Stimulated activated CD4-positive, alpha-beta T cell treated with anti-CD3 and anti-CD28 coated beads, Interleukin-4, amount 100 ng/mL, for 24 hours (primary cell): ENCODE data around the gene RNF113B.

Experiments used
- DNase-seq: peaks from one replicate; pipeline ENCODE4 v3.0.0-alpha.2; 2020

The RNF113B gene

GRCh38 chr13:98203646-98204326, 26.7 kb upstream of the RNF113B start:
- no peak for DNase-seq

- DNase-seq, result no peak
Observed at GRCh38 chr13:98201984-98202383, 24.9 kb upstream of the RNF113B start.

DNA sequence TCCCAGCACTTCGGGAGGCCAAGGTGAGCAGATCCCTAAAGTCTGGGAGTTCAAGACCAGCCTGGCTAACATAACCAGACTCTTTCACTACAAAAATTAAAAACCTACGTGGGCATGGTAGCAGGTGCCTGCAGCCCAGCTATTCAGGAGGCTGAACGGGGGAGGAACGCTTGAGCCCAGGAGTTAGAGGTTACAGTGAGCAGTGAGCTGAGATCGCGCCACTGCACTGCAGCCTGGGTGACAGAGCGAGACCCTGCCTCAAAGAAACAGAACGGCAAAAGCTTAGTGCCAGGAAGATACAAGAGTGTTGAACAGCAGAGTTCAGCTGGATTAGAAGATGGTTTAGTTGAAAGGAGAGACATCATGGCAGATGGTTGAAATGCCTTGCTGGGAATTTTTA, 24.1 kb upstream of the RNF113B start:
- no peak for DNase-seq

DNA sequence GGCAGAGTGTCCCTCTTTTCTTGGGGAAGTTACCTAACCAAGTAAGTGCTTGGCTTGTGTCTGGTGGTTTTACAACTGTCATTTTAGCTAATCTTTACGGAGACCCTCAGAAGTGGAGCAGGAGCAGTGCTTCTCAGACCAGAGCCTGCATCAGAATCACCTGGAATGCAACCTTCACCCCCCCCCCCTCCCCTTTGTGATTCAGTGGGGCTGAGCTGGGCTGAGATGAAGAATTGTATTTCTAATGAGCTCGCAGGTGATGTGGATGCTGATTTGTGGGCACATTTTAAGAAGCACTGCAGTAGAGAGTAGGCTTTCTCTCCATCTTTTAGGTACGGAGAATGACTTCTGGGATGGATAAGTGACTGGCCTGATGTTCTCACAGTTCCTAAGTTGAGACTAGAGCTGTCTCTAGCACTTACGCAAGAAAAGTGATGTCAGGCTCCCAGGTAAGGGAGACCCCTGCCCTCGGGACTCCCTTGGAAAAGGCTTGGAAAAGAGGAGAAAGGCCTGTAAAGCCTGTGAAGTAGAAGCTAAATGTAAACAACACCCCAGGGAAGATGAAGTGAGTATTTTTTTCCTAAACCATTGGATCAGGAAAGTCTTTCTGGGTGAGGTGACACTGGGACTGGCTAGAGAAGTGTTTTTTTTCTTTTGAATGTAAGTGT, 23.3 kb upstream of the RNF113B start:
- DNase-seq, result no peak

DNA sequence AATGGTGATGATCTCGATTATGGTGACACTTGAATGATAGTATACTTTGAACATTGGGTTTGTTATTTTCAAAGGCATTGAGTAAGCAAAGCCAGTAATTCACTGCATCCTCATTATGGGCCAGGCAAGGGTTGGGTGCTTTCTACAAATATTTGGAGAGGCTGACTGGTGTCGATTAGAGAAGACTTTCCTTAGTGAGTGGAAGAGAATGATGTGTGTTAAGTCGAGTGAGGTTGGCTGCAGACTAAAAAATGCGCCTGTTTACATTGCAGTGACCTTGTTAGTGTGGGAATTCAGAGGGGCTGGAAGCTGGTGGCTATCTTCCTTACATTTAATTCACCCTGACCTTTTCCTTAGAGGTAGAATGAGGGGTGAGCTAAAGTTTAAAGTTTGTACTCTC, 22.4 kb upstream of the RNF113B start:
- no peak for DNase-seq

GRCh38 chr13:98198683-98199082, 21.6 kb upstream of the RNF113B start:
- DNase-seq, result no peak

- no peak for DNase-seq
Observed at GRCh38 chr13:98195054-98195791, 18.2 kb upstream of the RNF113B start.

DNA sequence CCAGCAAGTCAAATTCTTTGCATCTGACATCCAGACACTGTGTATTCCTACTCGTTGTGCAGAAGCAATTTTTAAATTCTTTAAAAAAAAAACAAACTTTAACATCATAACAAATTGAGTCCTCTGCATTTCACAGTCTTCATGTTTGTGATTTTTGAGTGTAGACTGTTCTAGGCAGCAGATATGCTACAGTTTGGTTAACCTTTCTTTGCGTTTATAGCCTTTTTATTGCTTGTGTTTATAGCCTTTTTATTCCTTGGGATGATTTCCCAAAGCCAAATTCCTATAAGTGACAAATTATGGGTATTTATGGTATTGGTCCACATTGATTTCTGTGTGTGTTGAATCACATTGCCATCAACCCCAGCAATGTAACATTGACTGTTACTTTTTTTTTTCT, 14.9 kb upstream of the RNF113B start:
- no peak for DNase-seq

DNA sequence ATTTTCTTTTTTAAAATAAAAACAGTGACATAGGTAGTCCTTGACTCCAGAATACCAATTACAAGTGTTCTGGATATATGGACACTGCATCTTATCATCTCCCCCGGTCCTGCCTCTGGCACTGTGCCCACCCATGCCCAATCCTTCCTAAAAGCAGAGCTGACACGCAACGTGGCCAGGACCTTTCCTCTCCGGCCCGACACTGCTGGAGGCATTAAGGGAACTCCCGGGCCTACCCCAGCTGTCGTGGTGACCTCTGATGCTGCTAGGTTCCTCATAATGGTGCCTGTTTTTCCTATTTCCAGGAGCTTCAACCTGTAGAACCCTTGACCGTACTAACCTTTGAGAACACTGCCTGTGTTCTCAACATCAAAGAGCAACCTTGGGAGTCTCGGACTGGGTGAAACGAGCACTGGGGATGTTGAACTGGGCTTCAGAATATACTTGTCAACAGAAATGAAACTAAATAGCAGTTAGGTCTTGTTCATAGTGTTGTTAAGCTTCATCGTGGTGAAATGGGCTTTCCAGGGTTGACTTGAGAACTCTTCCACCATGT, 13.9 kb upstream of the RNF113B start:
- DNase-seq, result no peak

DNA sequence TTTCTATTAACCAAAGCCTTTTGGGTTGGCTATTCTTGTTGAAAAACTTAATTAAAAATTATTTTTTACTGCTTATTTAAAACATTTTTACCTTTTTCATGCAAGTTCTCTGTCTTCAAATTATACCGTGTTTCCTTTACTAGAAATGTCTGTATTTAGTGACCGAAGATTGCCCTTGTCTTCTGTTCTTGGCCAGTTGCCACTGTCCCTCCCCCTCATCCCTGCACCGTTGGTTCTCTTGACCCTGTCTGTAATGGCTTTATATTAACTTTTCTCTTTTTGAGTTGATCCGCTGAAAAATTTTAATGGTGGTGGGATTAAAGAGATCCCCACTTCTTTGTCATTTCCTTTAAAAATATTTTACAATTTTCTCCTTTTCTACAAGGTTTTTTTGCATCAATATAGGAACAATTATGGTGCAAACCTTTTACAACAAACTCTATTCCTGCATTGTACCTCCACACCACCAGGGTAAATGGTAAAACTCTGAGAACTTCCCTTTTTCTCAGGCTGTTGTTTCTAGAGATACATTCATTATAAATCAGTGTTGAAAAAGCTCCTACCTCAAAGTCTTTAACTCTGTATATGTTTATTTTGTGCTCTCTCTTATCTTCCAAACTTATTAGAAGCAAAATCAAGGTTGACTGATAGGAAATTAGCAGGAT, 12.9 kb upstream of the RNF113B start:
- DNase-seq, result no peak

DNA sequence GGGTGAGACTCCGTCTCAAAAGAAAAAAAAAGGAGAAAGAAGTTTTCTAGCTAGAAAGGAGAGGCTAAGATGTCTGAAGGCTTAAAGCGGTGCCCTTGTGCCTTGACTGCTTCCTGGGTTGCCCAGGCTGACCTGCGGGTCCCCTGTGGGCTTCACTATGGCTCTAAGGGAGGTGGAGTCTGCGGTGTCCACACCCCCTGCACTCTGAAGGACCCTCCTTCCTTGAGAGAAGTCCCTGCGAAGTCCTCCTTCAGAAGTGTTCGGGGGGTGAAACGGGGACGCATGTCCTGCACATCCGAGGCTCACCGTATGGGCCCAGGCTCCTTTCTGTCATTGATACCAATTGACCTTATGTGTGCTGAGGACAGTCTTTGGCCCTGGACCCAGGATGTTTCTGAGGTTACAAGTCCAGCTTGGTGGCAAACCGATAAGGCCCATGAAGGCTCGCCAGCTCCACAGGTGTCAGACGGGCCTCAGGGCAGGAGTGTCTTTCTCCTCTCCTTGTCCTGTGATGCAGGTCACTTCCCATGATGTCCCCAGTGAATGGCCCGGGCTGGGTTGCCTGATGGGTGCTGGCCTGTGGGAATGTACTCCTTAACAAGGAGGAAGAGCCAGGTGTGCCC, 11.6 kb upstream of the RNF113B start:
- no peak for DNase-seq

GRCh38 chr13:98187965-98188261, 10.8 kb upstream of the RNF113B start:
- no peak for DNase-seq

GRCh38 chr13:98187155-98187964, 10.3 kb upstream of the RNF113B start:
- no peak for DNase-seq

- DNase-seq, result no peak
Observed at GRCh38 chr13:98184792-98185191, 7.7 kb upstream of the RNF113B start.

DNA sequence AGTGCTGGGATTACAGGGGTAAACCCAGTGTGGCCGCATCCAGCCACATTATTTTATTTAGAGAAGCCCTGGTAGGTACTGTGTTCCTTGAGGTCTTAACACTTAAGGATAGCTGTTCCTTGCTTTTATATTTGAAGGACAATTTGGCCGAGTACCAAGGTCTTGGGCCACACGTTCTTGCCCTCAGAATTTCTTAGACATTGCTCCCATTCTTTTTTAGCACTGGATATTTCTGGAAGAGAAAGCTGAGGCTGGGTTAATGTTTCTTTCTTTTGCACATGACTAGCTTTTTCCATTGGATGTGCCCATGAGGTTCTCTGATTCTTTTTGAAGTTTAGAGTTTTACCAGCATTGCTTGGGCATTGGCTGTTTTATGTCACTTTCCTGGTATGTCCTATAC, 5.5 kb upstream of the RNF113B start:
- no peak for DNase-seq

DNA sequence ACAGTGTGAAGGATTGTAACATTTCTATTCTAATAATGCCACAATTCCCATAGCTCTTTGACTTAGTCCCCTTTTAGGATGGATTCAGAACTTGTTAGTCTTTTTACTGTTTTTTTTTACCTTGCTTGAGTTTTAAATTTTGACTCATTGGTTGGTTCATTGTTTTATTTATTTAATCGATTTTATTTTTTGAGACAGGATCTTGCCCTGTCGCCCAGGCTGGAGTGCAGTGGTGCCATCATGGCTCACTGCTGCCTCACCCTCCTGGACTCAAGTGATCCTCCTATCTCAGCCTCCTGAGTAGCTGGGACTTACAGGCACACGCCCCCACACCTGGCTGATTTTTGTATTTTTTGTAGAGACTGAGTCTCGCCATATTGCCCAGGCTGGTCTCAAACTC, 5.1 kb upstream of the RNF113B start:
- no peak for DNase-seq

- no peak for DNase-seq
Observed at GRCh38 chr13:98181111-98181815, 4.2 kb upstream of the RNF113B start.

DNA sequence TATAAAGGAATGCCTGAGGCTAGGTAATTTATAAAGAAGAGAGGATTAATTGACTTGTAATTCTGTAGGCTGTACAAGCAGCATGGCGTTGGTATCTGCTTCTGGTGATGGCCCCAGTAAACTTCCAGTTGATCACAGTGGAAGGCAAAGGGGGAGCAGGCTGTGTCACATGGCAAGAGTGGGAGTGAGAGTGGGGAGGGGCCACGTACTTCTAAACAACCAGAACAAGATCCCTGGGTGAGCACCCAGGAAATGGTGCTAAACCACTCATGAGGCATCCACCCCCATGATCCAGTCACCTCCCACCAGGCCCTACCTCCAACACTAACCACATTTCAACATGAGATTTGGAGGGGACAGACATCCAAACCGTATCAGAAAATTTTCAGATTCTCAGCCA, 3.0 kb upstream of the RNF113B start:
- no peak for DNase-seq

- DNase-seq, result no peak
Observed at GRCh38 chr13:98175823-98176222, 1.2 kb downstream of the RNF113B start.

- no peak for DNase-seq
Observed at GRCh38 chr13:98175043-98175442, 2.0 kb downstream of the RNF113B start.

DNA sequence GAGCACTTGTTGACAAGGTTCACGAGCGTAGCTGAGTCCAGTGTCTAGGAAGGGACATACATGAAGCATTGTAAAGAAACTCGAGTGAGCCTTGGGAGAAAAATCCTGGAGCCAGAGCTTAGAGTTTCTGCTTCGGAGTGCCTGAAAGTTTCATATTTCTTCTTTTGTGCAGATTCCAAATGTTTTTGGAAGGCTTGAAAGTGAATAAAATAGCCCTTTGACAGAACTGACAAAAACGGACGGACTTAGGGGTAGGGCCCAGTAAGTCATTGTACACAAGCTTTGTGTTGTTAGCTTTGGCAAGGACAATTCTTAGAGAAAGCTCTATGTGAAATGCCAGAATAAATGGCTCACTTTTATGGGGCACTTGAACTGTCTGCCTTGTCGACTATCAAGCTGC, 2.8 kb downstream of the RNF113B start:
- DNase-seq, result no peak
